Mesenteric fat pad (tissue), 1 donor: ENCODE measurements around the gene DHODH. TPM values are rescaled to one million over a fixed set of nuclear protein-coding genes. Genes with fewer than 3 reads are reported as not detected.

Experiments used
- DNase-seq: peaks from one replicate; pipeline ENCODE4 v3.0.0-alpha.2; 2020; ENCODE audit warnings: low spot score
- total RNA-seq: library from RNA; stranded (reverse); fragmentation: NEBNext Ultra II Directional; extraction: Animal tissue kit (Norgen Biotek cat#: 25700); gene quantifications from one replicate; pipeline ENCODE4 v1.2.1, GENCODE V29; 2021
- donor health status: DM: yes; HTN: yes; CAD: no.

The DHODH gene
- total RNA-seq, 1 donor from 2014 or later = 8.4 TPM

DNA sequence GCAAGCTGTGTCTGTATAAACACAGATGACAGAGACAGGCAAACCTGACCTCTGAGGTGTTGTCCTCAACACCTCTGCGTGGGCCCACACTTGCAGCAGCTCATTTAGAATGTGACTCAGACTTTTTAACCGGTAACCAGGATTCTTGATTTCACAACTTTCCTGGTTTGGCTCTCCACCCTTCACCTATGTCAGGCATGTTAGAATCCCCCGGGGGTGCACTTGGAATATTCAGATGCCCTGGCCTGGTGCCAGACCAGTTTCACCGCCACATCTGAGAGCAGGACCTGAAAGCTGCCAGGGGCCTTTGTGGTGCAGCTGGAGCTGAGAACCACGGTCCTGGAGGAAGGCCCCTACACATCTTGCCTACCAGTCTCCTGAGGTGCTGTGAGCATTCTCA is 4.8 kb downstream of the DHODH start:
- no peak for DNase-seq

DNA sequence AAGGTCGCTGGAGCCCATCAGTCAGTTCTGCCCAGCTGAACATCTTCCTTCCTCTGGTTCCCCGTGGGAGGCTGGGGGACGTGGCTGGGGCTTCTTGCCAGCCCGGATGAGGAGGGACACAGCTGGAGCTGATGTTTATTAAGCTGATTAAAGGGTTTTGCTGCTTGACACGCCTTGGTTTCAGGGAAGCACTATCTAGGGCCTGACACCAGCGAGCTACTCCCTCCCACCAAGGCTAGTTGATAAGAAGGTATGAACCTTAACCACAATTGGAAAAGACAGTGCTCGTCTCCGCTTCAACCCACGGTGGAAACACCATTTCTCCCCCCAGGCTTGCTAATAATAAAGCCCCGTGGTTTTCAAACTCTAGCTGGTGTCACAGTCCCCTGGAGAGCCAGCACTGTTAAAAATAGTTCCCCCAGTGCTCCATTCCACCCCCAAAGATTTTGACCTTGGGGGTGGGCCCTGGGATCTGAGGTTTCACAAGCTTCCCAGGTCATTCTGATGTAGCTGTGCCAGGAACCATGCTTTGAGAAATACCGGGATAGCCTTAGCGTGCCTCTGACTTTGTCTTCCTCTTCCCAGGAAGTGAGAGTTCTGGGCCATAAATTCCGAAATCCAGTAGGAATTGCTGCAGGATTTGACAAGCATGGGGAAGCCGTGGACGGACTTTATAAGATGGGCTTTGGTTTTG is 5.5 kb downstream of the DHODH start:
- no peak for DNase-seq

- no peak for DNase-seq
These were observed 6.1 kb downstream of the DHODH start for GRCh38 chr16:72014675-72015074.

- no peak for DNase-seq
These were observed 6.6 kb downstream of the DHODH start for GRCh38 chr16:72015124-72015523.

GRCh38 chr16:72018470-72018869 is 9.9 kb downstream of the DHODH start:
- DNase-seq = no peak

DNA sequence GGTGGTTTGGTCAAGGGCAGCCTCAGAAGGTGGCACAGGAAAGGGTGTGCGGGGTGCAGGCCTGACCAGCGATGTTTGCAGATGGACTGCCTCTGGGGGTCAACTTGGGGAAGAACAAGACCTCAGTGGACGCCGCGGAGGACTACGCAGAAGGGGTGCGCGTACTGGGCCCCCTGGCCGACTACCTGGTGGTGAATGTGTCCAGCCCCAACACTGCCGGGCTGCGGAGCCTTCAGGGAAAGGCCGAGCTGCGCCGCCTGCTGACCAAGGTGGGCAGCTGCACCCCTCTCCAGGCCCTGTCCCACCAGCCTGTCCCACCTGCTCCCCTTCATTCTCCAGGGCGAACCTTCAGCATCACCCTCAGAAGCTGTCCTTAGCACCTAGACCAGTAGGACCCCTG is 12.5 kb downstream of the DHODH start:
- DNase-seq = no peak

GRCh38 chr16:72022127-72022526 is 13.6 kb downstream of the DHODH start:
- no peak for DNase-seq

- DNase-seq = no peak
These were observed 15.4 kb downstream of the DHODH start for GRCh38 chr16:72023962-72024361.

DNA sequence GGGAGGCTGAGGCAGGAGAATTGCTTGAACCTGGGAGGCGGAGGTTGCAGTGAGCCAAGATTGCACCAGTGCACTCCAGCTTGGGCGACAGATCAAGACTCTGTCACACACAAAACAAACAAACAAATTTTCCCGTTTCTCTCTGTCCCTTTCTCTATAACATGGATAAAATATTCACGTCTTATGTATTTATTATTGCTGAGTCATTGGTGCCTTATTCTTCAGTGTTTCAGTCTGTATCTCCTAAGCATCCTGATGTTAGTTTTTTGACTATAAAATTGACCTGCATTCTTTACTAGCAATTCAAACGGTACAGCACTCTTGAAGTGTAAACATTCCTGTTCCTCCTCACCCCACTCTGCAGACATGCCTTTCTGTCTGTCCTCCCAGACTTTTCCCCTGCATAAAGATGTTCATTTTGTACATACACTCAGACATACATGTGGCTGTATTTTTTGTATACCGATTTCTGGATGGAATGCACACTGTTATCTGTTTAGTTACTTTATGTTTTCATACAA is 16.4 kb downstream of the DHODH start:
- no peak for DNase-seq

DNA sequence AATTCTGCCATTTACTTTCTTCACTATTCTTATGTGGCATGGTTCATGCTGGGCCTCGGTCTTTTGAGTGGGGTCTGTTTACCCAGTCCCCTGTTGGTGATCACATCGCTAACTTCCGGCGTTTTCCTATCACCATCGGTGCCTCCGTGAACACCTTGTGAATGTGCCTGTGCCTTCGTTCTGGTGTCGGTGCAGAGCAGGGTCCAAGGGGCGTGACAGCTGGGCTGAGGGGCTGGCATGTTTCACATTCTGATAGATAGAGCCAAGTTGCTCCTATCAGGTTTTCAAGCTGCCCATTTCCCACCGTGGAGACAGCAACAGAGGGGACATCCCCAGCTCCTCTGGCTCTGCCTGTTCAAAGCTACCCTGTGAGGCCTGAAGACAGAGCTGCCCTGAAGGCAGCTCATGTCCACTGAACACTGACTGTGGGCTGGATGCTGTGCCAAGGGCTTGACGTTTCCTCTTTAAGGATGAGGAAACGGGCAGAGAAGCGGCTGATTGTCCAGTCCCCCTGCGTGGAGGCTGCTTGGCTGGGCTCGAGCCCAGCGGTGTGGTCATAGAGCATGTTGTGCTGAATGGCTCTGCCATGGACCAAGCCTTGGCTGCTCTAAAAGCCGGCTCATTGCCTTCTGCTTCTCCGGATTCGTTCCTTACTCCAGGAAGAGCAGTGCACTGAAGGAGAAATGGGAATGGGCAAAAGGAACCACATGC is 17.0 kb downstream of the DHODH start:
- no peak for DNase-seq

- DNase-seq = no peak
These were observed 19.3 kb downstream of the DHODH start for GRCh38 chr16:72027669-72028378.

- no peak for DNase-seq
These were observed 21.2 kb downstream of the DHODH start for GRCh38 chr16:72029567-72030271.

DNA sequence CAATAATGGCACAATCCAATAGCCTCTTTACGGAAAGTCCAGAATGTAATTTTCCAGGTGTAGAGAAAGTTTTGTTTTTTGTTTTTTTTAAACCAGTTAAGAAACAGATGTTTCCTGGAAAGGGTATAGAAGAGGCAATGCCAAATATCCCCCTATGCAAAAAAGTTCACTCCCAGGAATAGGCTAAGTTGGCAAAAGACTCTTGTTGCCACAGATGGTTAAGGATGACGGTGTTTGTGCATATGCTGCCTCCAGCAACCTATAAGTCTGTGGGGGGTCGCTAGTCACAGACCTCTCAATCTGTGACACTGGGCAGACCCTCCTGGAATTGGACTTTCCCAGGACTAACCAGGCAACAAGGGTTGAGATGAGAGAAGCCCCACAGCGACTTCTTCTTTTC is 24.9 kb downstream of the DHODH start:
- no peak for DNase-seq

- no peak for DNase-seq
These were observed 27.6 kb downstream of the DHODH start for GRCh38 chr16:72036098-72036497.

DNA sequence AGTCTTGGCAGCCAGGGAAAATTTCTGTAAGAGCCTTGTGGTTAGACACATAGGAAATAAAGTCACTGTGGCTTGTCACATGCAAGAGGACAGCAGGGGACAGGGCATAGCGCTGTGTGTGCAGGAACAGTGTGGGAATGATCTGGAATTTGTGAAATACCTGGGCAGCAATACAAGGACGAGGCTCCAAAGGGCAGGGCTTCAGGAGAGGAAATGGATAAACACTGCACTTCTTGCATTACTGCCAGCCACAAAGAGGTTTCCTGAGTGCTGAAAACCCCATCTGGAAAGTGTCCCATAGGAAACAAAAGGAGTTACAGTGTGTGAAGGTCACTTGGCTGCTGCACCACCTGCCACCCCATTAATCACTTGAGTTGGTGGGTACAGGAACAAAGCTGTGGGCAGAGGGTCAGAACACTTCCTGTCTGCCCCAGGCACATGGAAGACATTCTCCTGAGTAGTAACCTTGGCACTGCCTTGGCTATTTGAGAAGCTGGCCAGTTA is 33.7 kb downstream of the DHODH start:
- no peak for DNase-seq

- no peak for DNase-seq
These were observed 34.5 kb downstream of the DHODH start for GRCh38 chr16:72043058-72043457.

DNA sequence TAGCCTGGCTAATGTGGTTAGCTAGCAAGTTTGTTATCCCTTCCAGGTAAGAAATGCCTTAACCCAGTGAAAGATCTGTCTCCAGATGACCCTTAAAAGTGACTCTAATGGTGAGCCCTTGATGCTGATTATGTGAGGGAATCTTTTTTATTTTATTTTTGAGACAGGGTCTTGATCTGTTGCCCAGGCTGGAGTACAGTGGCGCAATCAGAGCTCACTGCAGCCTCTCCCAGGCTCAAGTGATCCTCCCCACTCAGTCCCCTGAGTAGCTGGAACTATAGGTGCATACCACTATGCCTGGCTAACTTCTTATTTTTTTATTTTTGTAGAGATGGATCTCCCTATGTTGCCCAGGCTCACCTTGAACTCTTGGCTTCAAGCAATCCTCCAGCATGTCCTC is 35.0 kb downstream of the DHODH start:
- DNase-seq = no peak

GRCh38 chr16:72044296-72044695 is 35.8 kb downstream of the DHODH start:
- no peak for DNase-seq

- DNase-seq = no peak
These were observed 36.3 kb downstream of the DHODH start for GRCh38 chr16:72044825-72045359.

- DNase-seq = no peak
These were observed 40.6 kb downstream of the DHODH start for GRCh38 chr16:72049110-72049509.
